Embryonic facial prominence (tissue), 1 donor: ENCODE results near the gene RBFOX2.
"Not testable (repeated sequence)": the region's sequence is repeated elsewhere in the genome, so short reads cannot be mapped to it uniquely, and the experiment has no call there.

ENCODE experiments used
- DNase-seq: peaks from one replicate; pipeline ENCODE4 v3.0.0-alpha.2; 2016; ENCODE audit errors: extremely low spot score

RBFOX2 gene

DNA sequence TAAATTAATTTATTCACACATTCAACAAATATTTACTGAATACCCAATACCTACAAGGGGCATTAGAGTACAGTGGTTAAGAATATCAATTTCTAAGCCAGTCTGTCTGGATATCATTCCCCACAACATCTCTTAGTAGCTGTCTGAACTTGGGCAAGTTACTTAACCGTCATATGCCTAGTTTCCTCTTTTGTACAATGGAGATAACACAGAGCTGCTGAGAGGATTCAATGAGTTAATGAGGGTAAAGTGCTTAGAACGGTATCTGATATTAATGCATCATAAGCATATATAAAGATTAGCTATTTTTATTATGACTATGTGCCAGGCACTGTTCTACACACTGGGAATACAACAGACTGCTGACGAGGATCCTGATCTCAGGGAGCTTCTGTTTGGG, 194.6 kb downstream of the RBFOX2 start:
- no peak for DNase-seq

DNA sequence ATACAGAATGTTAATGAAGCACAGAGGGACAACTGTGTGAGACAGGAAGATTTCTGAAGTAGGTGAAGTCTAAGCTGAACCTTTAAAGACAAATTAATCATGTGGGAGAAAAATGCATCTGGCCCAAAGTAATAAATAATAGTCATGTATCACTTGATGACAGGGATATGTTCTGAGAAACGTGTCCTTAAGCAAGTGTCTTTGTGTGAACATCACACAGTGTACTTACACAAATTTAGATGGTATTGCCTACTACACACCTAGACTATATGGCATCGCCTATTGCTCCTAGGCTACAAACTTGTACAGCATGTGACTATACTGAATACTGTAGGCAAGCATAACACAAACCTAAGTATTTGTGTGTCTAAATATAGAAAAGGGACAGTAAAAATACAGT, 198.3 kb downstream of the RBFOX2 start:
- no peak for DNase-seq

DNA sequence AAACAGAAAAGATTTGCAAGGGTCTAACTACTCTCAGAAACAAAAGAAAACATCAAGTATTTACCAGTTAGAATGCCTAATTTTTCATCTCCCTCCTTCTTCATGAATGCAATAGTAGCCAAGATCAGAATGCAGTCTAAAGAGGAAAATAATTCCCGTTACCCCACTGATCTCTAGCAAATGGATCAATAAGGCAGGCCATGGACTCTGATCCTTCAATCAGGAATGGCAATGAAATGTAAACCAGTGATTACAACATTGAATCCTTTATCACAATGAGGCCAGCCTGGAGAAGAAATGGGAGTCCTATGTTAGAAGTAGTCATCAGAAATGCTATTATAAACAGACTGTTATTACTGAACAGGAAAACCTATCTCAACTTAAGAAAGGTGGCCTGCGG, 204.4 kb downstream of the RBFOX2 start:
- no peak for DNase-seq

DNA sequence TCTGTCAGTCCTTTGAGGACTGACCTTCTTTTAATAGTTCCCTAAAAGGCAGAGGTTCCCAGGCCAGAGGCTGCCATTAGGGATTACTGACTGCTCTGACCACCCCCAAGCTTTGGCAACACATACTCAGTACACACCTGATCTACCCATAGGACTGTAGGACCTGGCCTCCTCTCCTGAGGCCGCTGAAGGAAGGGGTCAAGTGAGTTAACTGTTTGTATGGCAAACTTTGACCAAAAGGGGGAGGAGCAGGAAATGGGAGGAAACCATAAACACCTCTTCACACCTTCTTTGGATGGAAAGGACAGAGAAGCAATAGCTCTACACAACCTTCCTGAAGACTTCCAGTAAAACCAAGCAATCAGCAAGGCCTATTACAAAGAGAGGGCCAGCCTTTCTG, 207.0 kb downstream of the RBFOX2 start:
- no peak for DNase-seq

DNA sequence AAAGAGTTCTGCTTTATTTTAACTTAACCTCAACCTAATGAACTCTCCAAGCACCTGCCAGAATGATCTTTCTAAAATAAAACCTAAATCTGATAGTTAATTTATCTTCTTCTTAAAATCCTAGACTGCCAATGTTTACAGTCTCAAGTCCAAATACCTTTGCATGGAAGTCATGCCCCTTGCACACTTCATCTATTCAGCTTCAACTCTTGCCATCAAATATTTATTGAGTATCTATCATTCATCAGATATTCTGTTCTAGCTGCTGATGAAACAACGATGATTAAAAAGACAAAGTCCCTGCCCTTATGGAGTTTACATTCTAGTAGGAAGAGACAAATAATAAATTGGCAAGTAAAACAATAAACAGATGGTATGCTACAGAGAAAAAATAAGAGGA, 209.2 kb downstream of the RBFOX2 start:
- DNase-seq = no peak

DNA sequence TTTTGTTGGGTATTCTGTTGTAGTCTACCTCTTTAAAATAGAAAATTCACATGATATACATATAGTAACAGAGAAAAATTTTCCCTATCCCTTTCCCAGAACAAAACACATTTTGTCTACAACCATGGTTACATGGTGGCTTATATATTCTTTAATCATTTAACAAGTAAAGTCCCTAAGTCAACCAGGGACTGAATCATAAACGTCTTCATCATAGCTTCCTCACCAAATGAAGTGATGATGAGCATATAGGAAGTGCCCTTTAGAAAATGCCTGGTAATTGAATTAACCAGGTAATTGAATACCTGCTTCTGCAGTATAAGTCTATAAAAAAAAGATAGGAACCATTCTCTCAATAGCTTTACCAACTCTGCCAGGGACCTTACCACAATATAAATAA, 209.7 kb downstream of the RBFOX2 start:
- no peak for DNase-seq

DNA sequence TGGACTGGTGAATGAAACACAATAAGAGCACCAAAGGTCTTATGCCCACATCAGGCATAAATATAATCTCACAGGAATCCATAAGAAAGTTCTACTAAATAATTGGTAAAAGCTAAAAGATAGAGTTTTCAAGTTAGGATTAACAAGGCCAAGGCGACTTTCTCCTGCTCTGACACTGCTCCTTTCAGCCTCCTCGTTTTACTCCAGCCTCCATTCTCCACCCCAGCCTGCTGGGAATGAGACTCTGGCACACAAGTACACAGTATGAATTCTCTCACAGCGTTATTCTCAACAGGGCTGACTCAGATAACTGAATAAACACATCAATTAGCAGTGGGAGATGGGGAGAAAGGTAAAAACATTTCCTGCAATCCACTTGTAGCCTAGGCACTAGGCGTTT, 216.0 kb downstream of the RBFOX2 start:
- no peak for DNase-seq

DNA sequence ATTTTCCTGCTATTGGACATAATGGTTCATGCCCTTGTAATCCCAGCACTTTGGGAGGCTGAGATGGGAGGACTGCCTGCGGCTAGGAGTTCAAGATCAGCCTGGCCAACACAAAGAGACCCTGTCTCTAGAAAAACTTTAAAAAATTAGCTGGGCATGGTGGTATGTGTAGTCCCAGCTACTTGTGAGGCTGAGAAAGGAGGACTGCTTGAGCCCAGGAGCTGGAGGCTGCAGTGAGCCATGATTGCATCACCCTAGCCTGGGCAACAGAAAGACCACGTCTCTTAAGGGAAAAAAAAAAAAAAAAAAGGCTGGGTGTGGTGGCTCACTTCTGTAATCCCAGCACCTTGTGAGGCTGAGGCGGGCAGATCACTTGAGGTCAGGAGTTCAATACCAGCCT, 217.0 kb downstream of the RBFOX2 start:
- no peak for DNase-seq

DNA sequence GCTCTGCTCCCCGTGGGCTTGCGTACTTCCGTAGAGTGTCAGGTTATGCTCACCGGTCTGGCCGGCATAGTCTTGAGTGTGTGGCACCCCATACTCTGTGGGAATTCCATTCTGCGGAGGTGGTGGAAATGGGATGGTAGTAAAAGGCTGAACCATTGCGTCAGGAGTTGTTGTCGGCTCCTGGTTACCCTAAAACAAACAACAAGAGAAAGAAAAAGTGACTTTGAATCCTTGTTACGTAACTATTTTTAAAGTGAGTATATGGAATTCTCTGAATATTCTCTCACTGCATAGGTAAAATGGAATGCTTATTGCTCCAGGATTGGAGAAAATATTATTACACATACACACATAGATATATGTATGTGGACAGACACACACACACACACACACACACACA, 218.8 kb downstream of the RBFOX2 start:
- no peak for DNase-seq

DNA sequence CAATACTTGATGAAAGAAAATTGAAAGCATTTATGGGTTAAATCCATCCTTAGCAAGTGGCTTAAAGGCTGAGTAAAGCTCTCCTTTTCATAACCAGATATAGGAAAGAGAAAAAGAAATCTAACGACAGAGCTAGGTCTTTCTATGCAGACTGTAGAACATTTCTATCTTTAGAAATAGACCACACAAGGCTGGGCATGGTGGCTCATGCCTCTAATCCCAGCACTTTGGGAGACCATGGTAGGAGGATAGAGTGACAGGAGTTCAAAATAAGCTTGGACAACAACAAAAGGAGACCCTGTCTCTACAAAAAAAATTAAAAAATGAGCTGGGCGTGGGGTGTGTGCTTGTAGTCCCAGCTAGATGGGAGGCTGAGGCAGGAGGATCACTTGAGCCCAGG, 220.2 kb downstream of the RBFOX2 start:
- no peak for DNase-seq

DNA sequence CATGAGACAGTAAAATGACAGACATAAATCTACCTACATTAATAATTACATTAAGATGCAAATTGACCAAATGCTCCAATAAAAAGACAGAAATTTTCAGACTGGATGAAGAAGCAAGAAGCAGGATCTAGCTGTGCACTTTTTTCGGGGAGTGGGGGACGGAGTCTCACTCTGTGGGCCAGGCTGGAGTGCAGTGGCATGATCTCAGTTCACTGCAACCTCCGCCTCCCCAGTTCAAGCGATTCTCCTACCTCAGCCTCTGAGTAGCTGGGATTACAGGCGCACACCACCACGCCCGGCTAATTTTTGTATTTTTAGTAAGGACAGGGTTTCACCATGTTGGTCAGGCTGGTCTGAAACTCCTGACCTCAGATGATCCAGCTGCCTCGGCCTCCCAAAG, 222.0 kb downstream of the RBFOX2 start:
- not testable (repeated sequence) for DNase-seq

DNA sequence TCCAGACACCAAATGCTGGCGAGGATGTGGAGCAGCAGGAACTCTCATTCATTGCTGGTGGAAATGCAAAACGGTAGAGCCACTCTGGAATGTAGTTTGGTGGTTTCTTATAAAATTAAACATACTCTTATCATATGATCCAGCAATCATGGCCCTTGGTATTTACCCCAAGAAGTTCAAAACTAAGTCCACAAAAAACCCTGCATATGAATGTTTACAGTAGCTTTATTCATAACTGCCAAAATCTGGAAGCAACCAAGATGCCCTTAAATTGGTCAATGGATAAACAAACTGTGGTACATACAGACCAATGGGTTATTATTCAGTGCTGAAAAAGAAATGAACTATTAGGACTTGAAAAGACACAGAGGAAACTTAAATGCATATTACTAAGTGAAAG, 223.2 kb downstream of the RBFOX2 start:
- no peak for DNase-seq

DNA sequence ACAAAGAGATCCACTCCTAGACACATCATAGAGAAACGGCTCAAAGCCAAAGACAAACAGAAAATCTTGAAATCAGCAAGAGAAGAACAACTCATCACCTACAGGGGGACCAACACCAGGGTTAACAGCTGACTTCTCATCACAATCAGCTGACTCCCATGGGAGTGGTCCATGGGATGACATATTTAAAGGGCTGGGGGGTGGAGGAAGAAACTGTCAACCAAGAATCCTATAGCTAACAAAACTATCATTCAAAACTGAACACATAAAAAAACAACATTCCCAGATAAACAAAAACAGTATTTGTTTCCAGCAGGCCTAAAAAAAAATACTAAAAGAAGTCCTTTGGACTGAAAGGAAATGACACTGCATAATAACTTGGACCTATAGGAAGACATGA, 224.2 kb downstream of the RBFOX2 start:
- no peak for DNase-seq

DNA sequence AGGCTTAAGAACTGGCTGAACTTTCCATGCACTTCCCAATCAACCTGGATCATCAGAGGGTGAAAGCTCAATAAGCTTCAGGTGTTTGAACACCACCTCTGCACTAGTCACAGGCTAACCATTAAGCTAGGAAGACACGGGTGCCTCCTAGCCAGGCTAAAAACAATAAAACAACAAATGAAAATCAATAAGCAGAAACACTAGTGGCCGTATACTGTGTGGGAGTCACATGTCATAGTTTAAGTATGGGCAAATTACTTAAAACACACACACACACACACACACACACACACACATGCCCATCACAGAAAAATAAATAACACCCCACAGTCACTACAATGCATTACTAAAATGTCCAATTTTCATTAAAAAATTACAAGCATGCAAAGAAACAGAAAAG, 225.7 kb downstream of the RBFOX2 start:
- DNase-seq = no peak

DNA sequence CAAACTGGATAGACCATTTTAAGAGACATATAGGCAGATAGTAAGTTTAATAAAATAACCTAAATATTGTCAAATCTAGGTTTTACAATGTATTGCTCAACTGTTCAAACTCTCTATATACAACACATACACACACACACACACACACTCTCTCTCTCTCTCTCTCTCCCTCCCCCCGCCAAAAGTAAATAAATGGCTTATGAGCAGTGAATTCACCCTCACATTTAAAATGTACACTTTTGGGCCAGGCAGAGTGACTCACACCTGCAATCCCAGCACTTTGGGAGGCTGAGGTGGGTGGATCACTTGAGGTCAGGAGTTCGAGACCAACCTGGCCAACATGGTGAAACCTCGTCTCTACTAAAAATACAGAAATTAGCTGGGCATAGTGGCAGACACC, 227.3 kb downstream of the RBFOX2 start:
- DNase-seq = not testable (repeated sequence)

DNA sequence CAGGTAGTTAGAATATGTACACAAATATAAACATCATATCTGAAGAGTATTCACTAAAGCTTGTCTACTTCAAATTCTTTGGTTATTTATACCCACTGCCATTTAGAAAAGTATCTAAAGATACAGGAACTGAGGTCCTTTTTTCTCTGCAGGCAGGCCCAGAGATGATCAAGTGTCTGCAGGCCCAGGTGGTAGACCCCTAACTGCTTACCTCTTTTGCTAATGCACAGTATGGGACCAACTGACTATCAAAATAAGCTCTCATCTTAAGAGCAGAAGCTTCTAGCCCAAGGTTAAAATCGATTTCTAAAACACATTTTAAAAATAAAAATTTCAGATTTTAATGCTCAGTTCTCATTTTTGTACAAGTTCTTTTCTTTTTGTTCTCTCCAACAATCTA, 229.5 kb downstream of the RBFOX2 start:
- DNase-seq = no peak

DNA sequence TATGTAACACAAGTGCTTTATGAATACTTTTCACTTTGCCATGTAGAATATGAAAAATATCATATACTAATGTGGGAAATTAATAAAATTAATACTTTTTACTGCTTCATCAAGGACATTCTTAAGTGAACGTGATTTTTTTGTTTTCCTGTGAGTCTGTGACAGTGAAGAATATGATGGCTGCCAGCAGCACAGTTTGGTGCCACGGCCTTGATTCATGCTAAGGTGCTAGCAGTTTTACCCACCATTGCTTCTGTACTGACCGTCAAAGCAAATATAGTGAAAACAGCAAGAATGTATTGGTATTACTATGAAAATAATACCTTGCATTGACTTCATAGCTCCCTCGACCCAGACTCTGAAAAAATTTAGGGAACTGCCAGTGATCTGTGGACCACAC, 231.2 kb downstream of the RBFOX2 start:
- no peak for DNase-seq

DNA sequence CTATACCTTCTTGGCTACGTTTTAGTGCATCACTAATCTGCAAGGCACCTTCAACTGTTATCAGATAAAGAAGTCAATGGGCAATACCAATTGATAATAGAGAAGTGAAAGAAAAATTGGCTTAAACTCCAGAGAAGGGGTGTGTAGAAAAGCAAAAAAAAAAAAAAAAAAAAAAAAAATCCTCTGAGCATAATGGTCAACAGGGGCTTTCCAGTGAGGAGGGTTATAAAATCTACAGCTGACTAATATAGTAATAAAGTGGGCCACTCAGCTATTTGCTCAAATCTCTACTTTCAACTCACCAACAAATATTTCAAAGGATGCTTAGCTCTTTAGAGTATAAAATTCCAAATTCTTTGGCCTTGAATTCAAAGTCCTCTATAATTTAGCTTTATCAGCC, 233.1 kb downstream of the RBFOX2 start:
- DNase-seq = no peak

DNA sequence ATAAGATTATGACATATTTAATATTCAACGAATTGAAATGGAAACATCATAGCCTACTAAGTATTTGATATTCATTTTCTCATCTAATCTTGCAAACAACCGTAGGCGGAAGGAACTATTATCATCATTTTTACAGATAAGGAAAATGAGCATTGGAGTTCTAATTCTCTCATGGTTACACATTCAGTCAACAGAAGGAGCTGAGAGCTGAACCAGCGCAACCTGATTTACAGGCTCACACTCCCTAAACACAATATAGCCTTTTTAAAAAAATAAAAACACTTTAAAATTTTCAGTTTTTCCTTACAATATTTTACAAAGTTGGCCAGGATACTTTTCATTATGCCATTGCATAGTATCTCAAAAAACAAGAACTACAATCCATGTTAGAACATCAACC, 236.1 kb downstream of the RBFOX2 start:
- no peak for DNase-seq

DNA sequence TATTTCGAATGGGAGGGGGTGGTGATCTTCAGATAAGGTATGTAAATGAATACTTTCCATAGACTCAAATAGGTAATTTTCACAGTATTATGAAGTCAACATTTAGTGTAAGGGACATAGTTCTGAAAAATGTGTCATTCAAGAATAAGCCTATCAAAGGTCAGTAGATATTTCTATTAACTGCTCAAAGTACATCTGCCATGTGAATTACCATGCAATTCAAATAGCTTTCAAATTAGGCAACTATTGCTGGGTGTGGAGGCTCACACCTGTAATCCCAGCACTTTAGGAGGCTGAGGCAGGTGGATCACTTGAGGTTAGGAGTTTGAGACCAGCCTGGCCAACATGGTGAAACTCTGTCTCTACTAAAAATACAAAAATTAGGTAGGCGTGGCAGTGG, 236.8 kb downstream of the RBFOX2 start:
- not testable (repeated sequence) for DNase-seq

DNA sequence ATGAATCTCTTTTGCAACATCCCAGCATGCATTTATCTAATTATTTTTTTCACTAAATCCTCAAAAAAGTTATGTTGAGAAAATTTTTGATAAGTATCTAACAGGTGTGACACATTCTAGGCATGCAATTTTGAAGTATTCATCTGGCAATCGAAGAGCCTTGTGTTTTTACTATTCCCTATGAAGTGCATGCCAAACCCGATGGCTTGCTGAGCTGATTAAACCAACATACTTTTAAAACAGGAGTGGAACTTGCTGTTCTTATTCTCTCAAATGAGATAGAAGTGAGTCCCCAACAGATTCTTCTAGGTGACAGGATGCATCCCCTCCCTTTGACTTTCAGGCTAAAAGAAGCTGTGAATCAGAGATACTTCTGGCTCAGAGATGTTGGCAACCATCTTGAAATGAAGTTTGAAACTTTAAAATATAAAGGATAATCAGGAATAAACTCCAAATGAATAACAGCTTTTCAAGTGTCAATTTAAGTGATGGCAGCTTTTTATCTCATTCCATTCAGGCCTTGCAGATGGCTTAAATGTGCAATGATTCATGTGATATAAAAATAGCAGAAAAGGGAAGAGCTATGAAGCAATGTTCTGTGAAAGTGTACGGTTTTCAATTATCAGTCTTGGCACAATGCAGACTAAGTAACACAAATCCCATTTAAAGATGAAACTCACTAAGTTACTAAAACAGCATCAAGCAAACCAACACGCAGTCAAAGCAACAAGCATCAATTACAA, 243.3 kb downstream of the RBFOX2 start:
- DNase-seq = no peak

DNA sequence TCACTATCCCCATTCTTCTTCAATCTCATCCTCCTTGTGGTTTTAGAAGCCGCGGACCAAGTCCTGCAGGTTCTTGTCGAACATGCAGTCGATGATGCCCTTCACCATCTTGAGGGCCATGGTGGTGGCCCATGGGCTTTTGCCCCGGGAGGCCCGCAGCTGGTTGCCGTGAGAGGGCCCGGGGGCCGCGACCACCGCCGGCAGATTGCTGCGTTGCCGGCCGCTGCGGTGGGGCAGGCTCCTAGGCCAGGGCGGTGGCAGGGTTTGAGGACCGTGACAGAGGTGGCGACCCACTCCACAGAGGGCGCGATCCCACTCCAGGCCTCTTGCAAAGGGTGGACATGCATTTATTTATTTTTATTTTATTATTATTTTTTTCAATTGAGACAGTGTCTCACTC, 244.0 kb downstream of the RBFOX2 start:
- no peak for DNase-seq

DNA sequence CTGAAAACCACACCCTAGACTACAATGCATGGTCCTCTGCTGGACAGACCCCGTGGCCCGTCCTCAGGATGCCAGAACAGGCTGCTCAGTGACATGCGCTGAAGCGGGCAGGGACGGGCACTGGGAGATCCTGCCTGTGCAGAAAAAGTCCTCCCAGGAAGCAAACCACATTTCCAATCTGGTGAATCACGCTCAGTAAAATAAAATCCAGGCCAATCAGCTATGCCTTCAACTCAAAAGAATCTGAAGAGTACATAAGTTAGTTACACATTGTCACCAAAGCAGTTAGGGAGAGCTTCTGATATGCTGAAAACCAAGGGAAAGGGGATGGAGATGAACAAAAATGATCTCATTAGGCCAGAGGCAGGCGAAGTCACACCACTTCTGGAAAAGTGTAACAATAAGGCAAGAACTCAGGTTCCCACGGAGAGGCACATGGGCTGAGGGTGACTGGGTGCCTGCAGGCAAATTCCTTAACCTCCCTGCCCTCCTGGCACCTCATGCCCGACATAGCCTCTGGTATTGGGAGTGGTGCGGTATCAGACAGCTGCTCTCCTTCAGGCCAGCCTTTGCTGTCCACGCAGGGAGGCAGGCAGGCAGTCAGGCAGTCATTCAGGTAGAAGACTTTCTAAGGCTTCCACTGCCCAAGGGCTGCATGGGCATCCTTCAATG, 244.5 kb downstream of the RBFOX2 start:
- DNase-seq = no peak

DNA sequence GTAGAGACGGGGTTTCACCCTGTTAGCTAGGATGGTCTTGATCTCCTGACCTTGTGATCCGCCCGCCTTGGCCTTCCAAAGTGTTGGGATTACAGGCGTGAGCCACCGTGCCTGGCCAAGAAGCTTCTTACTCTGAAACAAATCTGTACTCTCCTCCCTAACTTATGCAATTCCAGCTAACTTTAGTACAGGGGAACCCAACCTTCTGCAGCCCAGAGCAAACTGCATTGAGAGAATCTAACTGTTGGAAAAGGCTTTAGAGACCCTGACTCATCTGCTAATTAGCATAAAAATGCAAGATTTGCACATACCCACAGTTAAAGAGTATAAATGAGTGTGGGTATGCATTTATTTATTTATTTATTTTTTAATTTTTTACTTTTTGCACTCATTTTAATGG, 246.1 kb downstream of the RBFOX2 start:
- DNase-seq = no peak
